GM20431 (cell line): ENCODE data around the gene VPS26C.
"Not testable (repeated sequence)": the region's sequence is repeated elsewhere in the genome, so short reads cannot be mapped to it uniquely, and the experiment has no call there.

Source experiments
- in situ Hi-C: fragments of 300-500 bp; cut with MseI, MboI; formaldehyde crosslinking; loops from one replicate; pipeline ENCODE4 v1.15.0; 2020; ENCODE audit warnings: low sequenced_read_pairs; ENCODE audit not compliant: unreplicated experiment

Gene VPS26C

DNA sequence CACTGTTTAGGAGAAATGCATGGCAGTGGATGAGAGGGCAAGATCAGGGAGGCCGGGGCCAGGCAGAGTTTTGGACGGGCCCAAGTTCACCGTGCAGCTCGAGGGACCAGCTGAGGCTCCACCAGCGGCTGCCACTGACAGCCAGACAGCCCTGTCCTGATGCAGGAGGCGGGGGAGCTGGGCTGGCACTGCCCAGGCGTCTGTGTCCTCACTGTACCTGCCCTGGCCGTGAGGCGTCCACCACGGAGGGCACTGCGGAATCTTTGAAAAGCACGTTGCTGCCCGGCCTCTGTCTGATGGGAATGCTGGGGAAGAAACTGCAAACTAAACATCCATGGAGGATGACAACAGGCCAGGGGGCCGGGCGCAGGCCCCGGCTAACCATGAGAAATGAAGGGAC, 35.5 kb downstream of the VPS26C start:
- in situ Hi-C loops, result no loop called here

GRCh38 chr21:37231249-37231645, 35.9 kb downstream of the VPS26C start:
- in situ Hi-C loops, result no loop called here

DNA sequence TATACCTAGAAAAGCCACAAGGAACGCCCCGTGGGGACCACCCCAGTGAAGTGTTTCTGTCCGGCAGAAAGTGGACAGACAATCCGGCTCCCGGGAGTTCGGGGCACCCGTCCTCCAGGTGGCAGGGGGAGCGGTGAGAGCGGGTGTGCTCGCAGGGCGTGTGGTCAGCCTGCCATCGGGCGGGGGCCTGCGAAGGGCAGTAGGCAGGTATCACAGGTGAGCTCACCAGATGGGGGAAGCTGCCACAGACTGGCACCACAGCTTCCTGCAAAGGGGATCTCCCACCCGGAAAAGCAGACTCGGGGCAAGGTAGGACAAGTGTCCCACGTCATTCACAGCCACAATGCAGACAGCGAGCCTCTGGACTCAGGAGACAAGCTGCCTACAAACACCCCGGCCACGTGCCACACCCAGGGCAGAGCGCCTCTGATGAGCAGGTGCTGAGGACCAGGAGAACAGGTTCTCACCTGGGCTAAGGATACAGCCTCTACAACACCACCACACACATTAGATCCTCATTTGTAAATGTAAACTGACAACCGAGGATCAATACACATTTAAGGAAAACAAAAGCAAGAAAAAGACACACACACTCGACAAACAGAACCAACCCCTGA, 36.4 kb downstream of the VPS26C start:
- in situ Hi-C loops, result no loop called here

DNA sequence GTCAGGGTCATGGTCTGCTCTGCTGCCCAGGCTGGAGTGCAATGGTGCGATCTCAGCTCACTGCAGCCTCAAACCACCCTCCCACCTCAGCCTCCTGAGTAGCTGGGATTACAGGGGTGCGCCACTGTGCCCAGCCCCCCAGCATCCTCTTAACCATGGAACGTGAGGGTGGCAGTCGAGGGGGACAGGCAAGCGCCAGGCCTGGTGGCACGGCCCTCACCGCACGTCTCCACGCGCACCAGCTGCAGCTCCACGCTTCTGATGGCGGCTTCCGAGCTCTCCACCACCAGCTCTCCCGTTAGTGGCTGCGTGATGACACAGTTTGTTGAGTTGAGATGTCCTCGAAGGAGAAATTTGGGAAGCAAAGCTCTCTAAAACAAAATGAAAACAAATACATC, 39.1 kb downstream of the VPS26C start:
- in situ Hi-C loops, result no loop called here

DNA sequence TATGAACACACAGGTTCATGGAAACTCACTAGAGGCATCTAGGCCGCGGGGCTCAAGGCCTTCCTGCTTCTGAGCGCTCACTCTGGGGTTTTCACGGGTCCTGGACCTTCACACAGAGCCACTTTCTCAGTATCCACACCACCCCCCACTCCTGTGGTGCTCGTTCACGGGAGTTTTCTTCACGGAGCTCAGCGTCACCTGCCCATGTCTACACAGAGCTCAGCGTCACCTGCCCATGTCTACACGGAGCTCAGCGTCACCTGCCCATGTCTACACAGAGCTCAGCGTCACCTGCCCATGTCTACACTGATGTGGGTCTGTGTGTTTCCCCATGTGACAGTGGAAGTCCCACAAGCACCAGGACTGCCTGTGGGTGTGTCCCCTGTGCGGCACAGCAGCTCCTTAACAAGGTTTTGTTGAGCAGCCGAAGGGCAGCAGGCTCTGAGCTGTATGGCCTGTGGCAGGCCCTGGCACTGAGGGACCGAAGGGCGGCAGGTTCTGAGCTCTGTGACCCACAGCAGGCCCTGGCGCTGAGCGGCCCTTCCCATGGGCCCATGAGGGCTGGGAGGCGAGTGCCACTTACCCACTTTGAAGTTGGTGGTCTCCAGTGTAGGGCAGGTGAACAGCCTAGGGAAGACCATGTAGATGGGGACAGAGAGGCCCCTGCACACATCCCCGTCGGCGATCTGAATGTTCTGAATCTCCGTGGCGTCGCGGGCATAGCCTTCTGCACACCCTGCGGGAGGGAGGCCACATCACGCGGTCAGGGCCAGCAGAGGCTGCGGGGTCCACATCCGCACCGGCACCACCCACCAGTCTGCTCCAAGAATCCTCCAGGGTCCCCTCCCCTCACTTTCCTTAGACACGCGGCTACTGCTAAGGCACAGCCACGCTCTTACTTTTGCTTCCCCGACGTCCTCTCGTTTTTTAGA, 39.8 kb downstream of the VPS26C start:
- in situ Hi-C loops, result no loop called here

DNA sequence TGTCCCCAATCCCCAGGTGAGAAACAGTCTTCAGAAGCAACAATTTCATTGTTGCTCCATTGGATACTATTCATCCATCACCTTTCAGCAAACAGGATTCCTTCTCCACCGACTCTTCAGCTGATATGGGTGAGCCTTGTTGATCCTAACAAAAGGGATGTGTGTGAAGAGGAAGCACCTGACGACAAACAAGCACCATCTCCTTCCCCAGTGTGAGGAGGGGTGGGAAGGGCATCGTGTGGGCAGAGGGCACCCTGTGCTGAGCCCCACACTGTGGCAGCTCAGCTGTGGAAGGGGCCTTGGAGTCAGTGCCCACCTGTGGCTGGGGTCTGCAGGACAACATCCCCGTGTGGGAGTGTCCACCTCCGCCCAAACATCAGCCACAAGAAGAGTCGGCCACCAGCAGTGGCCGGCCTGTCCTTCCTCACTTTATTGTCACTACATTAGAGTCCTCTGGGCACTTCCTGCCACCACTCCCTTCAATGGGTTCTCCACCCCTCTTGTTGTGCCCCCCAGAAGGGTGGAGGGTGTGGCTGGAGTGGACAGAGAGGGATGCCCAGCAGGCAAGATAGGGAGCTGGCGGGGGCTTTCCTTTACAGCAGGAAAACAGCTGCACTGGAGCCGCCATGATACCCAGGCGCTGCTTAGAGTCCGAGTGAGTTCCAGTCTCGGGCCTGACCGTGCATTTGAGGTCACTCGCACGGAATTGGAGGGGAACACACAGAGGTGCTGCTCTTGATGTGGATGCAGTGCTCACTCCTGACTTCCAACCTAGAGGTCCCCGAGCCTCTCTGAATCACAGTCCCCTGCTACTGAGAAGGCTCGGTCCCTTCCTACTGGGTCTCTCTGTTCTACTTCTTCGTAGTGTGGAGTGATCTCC, 40.9 kb downstream of the VPS26C start:
- in situ Hi-C loops, result no loop called here

- in situ Hi-C loops, result no loop called here
Observed at GRCh38 chr21:37224861-37225839, 42.0 kb downstream of the VPS26C start.

DNA sequence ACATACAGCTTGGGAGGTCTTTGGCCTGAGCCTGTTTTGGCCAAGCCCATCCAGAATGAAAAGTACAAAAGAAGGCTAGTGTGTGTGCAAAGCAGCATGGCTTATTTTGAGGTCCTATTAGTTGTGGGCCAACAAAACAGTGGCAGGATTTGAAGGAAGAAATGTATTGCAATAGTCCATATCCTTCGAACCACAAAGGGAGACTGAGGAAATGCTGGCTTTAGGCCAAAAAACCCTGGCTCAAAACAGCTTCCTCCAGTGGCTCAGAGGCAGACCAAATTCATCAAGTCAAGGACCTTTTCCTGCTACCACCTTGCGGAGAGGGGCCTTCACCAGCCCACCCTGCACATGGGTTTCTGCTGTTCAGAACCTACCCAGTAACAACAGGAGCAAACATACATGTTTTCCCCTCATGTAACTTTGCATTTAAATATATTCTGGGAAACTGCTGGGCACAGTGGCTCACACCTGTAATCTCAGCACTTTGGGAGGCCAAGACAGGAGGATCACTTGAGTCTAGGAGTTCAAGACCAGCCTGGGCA, 43.3 kb downstream of the VPS26C start:
- in situ Hi-C loops, result no loop called here

DNA sequence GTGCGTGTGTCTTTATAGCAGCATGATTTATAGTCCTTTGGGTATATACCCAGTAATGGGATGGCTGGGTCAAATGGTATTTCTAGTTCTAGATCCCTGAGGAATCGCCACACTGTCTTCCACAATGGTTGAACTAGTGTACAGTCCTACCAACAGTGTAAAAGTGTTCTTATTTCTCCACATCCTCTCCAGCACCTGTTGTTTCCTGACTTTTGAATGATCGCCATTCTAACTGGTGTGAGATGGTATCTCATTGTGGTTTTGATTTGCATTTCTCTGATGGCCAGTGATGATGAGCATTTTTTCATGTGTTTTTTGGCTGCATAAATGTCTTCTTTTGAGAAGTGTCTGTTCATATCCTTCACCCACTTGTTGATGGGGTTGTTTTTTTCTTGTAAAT, 44.9 kb downstream of the VPS26C start:
- in situ Hi-C loops, result not testable (repeated sequence)

DNA sequence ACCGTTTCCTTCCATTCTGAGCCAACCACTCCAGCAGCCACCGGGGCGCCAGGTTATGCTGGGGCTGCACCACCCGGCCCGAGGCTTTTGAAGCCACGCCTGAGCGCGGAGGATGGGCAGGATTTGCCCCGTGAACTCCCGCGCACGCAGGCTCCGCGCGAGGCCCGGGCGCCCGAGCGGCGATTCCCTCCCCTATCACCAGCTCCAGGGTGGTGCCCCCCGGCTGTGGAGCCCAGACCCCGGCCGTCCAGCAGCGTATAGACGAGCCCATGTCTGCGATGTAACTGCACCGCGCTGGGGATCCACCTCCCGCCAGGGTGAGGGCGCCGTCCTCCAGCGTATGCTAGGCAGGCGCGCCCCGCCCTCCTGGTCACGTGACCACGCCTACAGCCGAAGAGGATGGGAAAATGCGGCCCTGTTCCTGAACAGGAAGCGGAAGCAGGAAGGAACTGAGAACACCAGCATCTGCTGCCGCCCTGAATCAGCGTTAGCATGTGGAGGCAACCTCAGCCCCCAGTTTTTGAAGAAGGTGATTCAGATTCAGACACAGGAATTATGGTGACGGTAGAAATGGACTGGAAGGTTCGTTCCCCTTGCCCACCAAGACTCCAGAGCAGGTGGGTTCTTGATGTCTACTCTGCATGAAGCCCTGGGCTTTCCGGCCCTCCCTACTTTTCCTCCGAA, 46.0 kb downstream of the VPS26C start:
- in situ Hi-C loops, result no loop called here

- in situ Hi-C loops, result no loop called here
Observed at GRCh38 chr21:37220433-37220980, 46.6 kb downstream of the VPS26C start.

DNA sequence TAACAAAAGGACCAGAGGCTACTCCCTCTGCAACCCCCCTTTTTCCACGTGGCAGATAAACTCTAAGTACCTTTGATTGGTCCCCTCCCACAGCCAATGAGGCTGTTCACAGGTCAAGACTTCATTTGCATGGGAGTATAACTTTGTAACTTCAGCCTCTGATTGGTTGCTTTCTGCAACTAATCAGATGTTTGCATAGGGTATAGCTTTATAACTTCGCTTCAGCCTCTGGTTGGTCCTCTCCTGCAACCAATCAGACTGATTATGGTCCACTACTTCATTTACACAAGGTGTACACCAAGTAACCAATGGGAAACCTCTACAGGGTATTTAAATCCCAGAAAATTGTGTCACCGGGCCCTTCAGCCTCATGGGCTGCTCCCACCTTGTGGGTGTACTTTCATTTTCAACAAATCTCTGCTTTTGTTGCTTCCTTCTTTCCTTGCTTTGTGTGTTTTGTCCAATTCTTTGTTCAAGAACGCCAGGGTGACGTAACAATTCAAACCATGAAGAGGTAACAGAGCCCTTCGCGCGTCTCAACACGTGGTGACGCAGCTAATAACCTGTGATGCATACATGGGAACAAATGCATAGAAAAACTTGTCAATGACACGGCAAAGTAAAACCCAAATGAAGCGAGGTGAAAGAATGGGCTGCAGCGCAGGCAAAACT, 47.2 kb downstream of the VPS26C start:
- in situ Hi-C loops, result no loop called here

DNA sequence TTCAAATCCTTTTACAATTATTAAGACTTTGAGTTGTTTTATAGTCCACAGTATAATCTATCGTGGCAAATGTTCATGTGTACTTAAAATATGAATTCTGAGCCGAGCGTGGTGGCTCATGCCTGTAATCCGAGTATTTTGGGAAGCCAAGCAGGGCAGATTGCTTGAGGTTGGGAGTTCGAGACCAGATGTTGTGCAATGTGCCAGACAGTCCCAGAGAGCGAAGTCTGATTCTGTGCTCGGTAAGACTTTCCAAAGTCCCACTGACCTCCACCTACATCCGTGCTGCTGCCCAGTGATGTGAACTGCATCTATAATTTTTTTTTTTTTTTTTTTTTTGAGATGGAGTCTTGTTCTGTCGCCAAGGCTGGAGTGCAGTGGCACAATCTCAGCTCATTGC, 52.2 kb downstream of the VPS26C start:
- in situ Hi-C loops, result no loop called here

DNA sequence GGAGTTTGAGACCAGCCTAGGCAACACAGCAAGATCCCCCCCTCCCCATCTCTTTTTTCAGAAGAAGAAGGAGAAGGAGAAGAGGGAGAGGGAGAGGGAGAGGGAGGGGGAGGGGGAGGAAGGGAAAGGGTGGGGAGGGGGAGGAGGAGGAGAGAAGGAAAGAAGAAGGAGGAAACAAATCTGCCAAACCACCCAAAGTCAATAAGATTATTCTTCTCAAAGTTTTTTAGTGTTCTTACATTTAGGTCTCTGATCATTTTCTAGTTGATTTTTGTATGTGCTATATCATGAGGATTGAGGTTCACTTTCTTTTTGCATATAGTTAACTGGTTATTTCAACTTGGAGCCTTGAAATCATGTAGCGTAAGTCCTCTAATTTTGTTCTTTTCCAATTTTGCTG, 56.3 kb downstream of the VPS26C start:
- in situ Hi-C loops, result no loop called here

DNA sequence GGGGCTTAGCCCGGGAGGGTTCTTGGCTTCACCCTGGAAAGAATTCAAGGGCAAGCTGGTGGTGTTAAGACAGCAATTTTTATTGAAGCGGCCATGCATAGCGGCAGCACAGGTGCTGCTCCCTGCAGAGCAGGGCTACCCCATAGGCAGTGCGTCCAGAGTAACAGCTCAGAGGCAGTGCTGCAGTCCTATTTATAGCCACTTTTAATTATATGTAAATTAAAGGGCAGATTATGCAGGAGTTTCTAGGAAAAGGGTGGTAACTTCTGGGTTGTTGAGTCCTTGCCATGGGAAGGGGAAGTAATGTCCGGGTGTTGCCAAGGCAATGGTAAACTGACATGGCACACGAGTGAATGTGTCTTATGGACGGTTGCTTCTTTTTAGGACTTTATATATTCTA, 57.0 kb downstream of the VPS26C start:
- in situ Hi-C loops, result no loop called here

GRCh38 chr21:37208741-37209225, 58.4 kb downstream of the VPS26C start:
- in situ Hi-C loops, result no loop called here

GRCh38 chr21:37208056-37208721, 58.9 kb downstream of the VPS26C start:
- in situ Hi-C loops, result no loop called here
